ENCODE results near the gene MYLK. TPM values are rescaled to one million over a fixed set of nuclear protein-coding genes. Genes with fewer than 3 reads are reported as not detected.

The MYLK gene
- total and polyA plus RNA-seq, 4 donors = 17.1 to 158 (median 41.9) TPM

DNA sequence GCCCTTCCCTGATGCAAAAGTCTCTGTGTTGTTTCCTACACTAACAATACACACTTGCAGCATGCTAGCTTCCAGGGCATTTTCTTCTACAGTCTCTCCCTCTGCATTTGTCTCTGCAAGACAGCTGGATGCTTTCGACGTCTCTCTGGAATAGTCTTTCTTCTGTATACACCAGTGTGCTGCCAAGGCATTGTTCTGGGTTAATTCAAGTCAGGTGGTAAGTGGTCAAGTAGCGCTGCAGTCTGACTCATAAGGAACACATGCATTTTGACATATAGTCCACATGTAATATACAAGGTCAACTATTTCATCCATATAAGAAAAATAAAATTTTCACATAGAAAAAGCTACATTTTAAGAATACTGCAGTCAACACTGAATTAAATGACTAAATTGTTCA, 92.7 kb downstream of the MYLK start:
- DNase-seq (ENCODE audit: low spot score) = no peak
- Histone ChIP-seq H3K4me3 (ENCODE audit: low read depth in 1 of 3, low read length in 3 of 3) (no peak overlapping the region), H3K9me3 (ENCODE audit: control insufficient read depth in 4 of 4, low read length in 3 of 4) (no peaks in the 10 kb centered on the region), H3K9ac (ENCODE audit: low read depth in 1 of 2, low read length in 2 of 2) (no peak overlapping the region), H3K4me1 (ENCODE audit: control insufficient read depth in 4 of 4, insufficient read depth in 4 of 4, low read length in 3 of 4) (peaks cover 2 to 10% (median 4%) of the 10 kb centered on the region in 4 donors), H3K27ac (ENCODE audit: low read depth in 1 of 2, low read length in 2 of 2) (no peak overlapping the region), H3K36me3 (ENCODE audit: control insufficient read depth in 4 of 4, insufficient read depth in 3 of 4, low read depth in 1 of 4, low read length in 3 of 4) (peaks cover 0 to 28% (median 9%) of the 10 kb centered on the region in 4 donors), H3K27me3 (ENCODE audit: control insufficient read depth in 4 of 4, insufficient read depth in 4 of 4, low read length in 3 of 4) (no peaks in the 10 kb centered on the region)
- TF ChIP-seq, protein P1, sequence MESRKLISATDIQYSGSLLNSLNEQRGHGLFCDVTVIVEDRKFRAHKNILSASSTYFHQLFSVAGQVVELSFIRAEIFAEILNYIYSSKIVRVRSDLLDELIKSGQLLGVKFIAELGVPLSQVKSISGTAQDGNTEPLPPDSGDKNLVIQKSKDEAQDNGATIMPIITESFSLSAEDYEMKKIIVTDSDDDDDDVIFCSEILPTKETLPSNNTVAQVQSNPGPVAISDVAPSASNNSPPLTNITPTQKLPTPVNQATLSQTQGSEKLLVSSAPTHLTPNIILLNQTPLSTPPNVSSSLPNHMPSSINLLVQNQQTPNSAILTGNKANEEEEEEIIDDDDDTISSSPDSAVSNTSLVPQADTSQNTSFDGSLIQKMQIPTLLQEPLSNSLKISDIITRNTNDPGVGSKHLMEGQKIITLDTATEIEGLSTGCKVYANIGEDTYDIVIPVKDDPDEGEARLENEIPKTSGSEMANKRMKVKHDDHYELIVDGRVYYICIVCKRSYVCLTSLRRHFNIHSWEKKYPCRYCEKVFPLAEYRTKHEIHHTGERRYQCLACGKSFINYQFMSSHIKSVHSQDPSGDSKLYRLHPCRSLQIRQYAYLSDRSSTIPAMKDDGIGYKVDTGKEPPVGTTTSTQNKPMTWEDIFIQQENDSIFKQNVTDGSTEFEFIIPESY (IDR thresholded peaks at IDR 0.05) = no peak
- TF ChIP-seq JUND (IDR thresholded peaks at IDR 0.05) (no peak), YY1 (IDR thresholded peaks at IDR 0.05) (no peak), HNF4A (conservative IDR thresholded peaks at IDR 0.05) (no peak), REST (IDR thresholded peaks at IDR 0.05) (no peak), GABPA (IDR thresholded peaks at IDR 0.05 in 1 of 2, conservative IDR thresholded peaks at IDR 0.05 in 1 of 2) (no peak), RXRA (IDR thresholded peaks at IDR 0.05) (no peak), FOXA1 (IDR thresholded peaks at IDR 0.05) (no peak), FOXA2 (IDR thresholded peaks at IDR 0.05) (no peak), RAD21 (IDR thresholded peaks at IDR 0.05) (no peak), NR2F2 (IDR thresholded peaks at IDR 0.05) (no peak), TAF1 (conservative IDR thresholded peaks at IDR 0.05) (no peak), SP1 (IDR thresholded peaks at IDR 0.05) (no peak), CTCF (IDR thresholded peaks at IDR 0.05; ENCODE audit: low read depth, low read length, missing input control) (no peak), HNF4G (IDR thresholded peaks at IDR 0.05) (no peak), EGR1 (IDR thresholded peaks at IDR 0.05; ENCODE audit: low read depth in 2 of 2) (no peak)
- TF ChIP-seq, protein P2, sequence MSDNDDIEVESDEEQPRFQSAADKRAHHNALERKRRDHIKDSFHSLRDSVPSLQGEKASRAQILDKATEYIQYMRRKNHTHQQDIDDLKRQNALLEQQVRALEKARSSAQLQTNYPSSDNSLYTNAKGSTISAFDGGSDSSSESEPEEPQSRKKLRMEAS (IDR thresholded peaks at IDR 0.05) = no peak
- TF ChIP-seq, protein P3, sequence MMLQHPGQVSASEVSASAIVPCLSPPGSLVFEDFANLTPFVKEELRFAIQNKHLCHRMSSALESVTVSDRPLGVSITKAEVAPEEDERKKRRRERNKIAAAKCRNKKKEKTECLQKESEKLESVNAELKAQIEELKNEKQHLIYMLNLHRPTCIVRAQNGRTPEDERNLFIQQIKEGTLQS (IDR thresholded peaks at IDR 0.05) = no peak
- WGBS = 89% methylated on average over 3 of the region's 3 CpGs

All from liver (tissue), 9 donors.